CD4-positive, alpha-beta T cell treated with Interleukin-10 for 1 hour (primary cell): ENCODE results near the gene LTA4H.

Experiments used
- DNase-seq: peaks from one replicate; pipeline ENCODE4 v3.0.0-alpha.2; 2020

The LTA4H gene

DNA sequence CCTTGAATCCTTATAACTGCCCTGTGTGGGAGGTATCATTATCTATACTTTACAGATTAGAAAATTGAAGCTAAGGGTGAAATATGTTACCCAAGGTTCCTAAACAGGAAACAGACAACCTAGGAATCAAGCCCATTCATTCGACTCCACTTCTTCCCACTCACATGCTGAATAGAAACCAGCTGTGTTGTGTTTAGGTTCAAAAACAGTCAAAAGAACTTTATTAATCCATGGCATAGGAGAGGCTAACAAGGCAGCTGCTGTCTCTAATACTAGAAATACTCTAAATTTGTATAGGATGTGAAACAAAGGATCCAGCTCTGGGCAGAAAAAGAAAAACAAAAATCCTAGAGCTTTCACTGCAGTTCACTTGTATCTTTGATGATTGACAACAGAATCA is 82.4 kb downstream of the LTA4H start:
- no peak for DNase-seq

DNA sequence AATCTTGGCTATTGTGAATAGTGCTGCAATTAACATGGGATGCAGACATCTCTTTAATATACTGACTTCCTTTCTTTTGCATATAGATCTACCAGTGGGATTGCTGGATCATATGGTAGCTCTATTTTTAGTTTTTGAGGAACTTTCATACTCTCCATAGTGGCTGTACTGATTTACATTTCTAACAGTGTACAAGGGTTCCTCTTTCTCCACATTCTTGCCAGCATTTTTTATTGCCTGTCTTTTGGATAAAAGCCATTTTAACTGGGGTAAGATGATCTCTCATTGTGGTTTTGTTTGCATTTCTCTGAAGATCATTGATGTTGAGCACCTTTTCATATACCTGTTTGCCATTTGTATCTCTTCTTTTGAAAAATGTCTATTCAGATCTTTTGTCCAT is 83.9 kb downstream of the LTA4H start:
- DNase-seq = no peak
